Measurements from ENCODE around the gene PRRT2.

The PRRT2 gene

GRCh38 chr16:29863669-29863984 lies 51.6 kb downstream of the PRRT2 start:
- no peak for DNase-seq

GRCh38 chr16:29864205-29864604 lies 52.2 kb downstream of the PRRT2 start:
- DNase-seq, result no peak

Data from eye (tissue), 1 donor.